Heart right ventricle (tissue), 16 donors: ENCODE data around the gene CCDC197. TPM values are rescaled to one million over a fixed set of nuclear protein-coding genes. Genes with fewer than 3 reads are reported as not detected.

Experiments
- ATAC-seq, 8 donors: fragments of 200-7000 bp; cut with Tn5 transposase; one replicate each; pipeline ENCODE4 v1.9.1; 2020; ENCODE audit warnings: mild to moderate bottlenecking in 8 of 8, moderate library complexity in 8 of 8, moderate number of reproducible peaks in 1 of 8
- DNase-seq, 2 donors: peaks; one replicate each; pipeline ENCODE4 v3.0.0-alpha.2; 2020
- H3K27ac ChIP-seq, 10 donors: fragments of 200-600 bp; sonication (generic) in 2 of 10; one replicate each; pipeline versions ENCODE4 v1.5.0 to v1.8.0; 2020 to 2022; ENCODE audit warnings: mild to moderate bottlenecking in 3 of 10
- H3K27me3 ChIP-seq, 7 donors: fragments of 200-600 bp; one replicate each; pipeline ENCODE4 v1.8.0; 2021 to 2022; ENCODE audit warnings: mild to moderate bottlenecking in 2 of 7
- H3K36me3 ChIP-seq, 9 donors: fragments of 200-600 bp; sonication (generic) in 1 of 9; one replicate each; pipeline versions ENCODE4 v1.5.0 to v1.8.0; 2020 to 2022; ENCODE audit warnings: mild to moderate bottlenecking in 2 of 9
- H3K4me1 ChIP-seq, 9 donors: fragments of 200-600 bp; sonication (generic) in 1 of 9; one replicate each; pipeline versions ENCODE4 v1.5.0 to v1.8.0; 2020 to 2022; ENCODE audit warnings: mild to moderate bottlenecking in 4 of 9
- H3K4me3 ChIP-seq, 10 donors: fragments of 200-600 bp; sonication (generic) in 2 of 10; one replicate each; pipeline versions ENCODE4 v1.5.0 to v1.8.0; 2020 to 2022; ENCODE audit warnings: mild to moderate bottlenecking in 7 of 10, moderate library complexity in 2 of 10
- H3K9me3 ChIP-seq, 11 donors: fragments of 200-600 bp in 10 of 11; sonication (generic) in 2 of 11; one replicate each; pipeline versions ENCODE4 v1.5.0 to v1.8.0; 2013 to 2022; ENCODE audit warnings: mild to moderate bottlenecking in 2 of 11, control low read depth in 1 of 11, moderate library complexity in 1 of 11
- CTCF ChIP-seq, 9 donors: fragments of 200-600 bp; sonication (generic) in 2 of 9; IDR thresholded peaks; one replicate each; pipeline versions ENCODE4 v1.5.0 to v1.8.0; 2021 to 2022; ENCODE audit warnings: antibody characterized with exemption in 9 of 9, mild to moderate bottlenecking in 5 of 9, moderate library complexity in 1 of 9
- WGBS, 2 donors: extraction: QIAGEN DNeasy Blood & Tissue Kit; methylation state at CpG; one replicate each; pipeline ENCODE4 v1.1.7; 2013; ENCODE audit warnings: inconsistent platforms in 1 of 2; 5-methylcytosine and 5-hydroxymethylcytosine counted together
- intact Hi-C, 10 donors: fragments of 100-400 bp; cut with DNase I; formaldehyde crosslinking; loops; one replicate each; pipeline versions ENCODE4 v1.11.1 to v1.14.2; 2022
- polyA plus RNA-seq, 2 donors: library from polyadenylated mRNA; stranded (reverse); fragments of 200-250 nt; gene quantifications; one replicate each; pipeline ENCODE4 v1.2.3, GENCODE V29; 2013
- total RNA-seq, 10 donors: library from RNA; stranded (reverse); fragmentation: NEBNext Ultra II Directional in 3 of 10; extraction: Animal tissue kit (Norgen Biotek cat#: 25700) in 3 of 10; gene quantifications; one replicate each; pipeline versions ENCODE4 v1.2.1 to v1.2.4, GENCODE V29; 2021 to 2023
- donor health status: Arrhythmogenic right ventricular cardiomyopathy.
- donor health status: ischemic (EF 13 %, LVEDD 7.1; RV severe dilation, severe dysfunction).
- donor health status: healthy with polysubstance abuse.
- donor health status: DM: no; HTN: yes; CAD: no.
- donor health status: DM: no; HTN: no; CAD: no.
- donor health status: ischemic (EF 25% LVEDD 6.9; RV normal size, moderate dysfunction).
- donor health status: ischemic (EF 25% LVEDD 5.7; RV mildly dilated, moderate dysfunction).
- donor health status: healthy.
- donor health status: DM: yes; HTN: yes; CAD: no.
- donor health status: Ischemic cardiomyopathy.
- donor health status: ischemic (EF 35%, LVEDD 5.7; RV mildly dilated, moderate dysfunction).
- donor health status: nonischemic (EF 11% LVEDD 7.7; RV severe dilation, severe dysfunction).
- donor health status: DM: yes; HTN: yes; CAD: no.
- donor health status: PGD.
- donor health status: ischemic (EF 29% LVEDD 5.4; RV normal size, mild dysfunction).
- donor health status: nonischemic (EF 23%, LVEDD 6.1; RV moderate dilation, normal function).

CCDC197 gene
- total and polyA plus RNA-seq, 12 donors = 0.40 to 1.6 (median 0.86) TPM; not detected in 2

- intact Hi-C loops = loop anchor here in 1 of 10 donors (5.0 kb wide), 1 partner anchor 97 kb away; no protein-coding TSS in a partner anchor
- Histone ChIP-seq H3K27ac (no peak overlapping the region), H3K4me1 (peaks cover 0 to 39% (median 15%) of the 10 kb centered on the region in 9 donors), H3K9me3 (no peaks in the 10 kb centered on the region), H3K4me3 (no peak overlapping the region), H3K27me3 (no peaks in the 10 kb centered on the region), H3K36me3 (peaks cover 0 to 14% (median 5%) of the 10 kb centered on the region in 9 donors)
- 87 to 95% methylated on average over 5 of the region's 5 CpGs for WGBS, 2 donors
- DNase-seq (no peak), ATAC-seq (no peak)
- no peak for TF ChIP-seq CTCF (IDR thresholded peaks at IDR 0.05)
Observed at GRCh38 chr14:94040247-94040646, 43.1 kb downstream of the CCDC197 start.

- H3K4me3 ChIP-seq = no peak overlapping the region
- intact Hi-C loops = loop anchor here in 1 of 10 donors (5.0 kb wide), 1 partner anchor 97 kb away; no protein-coding TSS in a partner anchor
Observed at GRCh38 chr14:94040796-94041195, 43.7 kb downstream of the CCDC197 start.

GRCh38 chr14:94041551-94042346, 44.6 kb downstream of the CCDC197 start:
- H3K9me3 ChIP-seq = no peaks in the 10 kb centered on the region
- peak; percentile 65 to 90 (median 81) for ATAC-seq
- H3K27ac ChIP-seq = peak overlapping the region in 8 of 10 donors; percentile 29 to 75 (median 49)
- no peak overlapping the region for H3K4me3 ChIP-seq
- H3K27me3 ChIP-seq = no peaks in the 10 kb centered on the region
- peak; percentile 36 to 41 for DNase-seq
- H3K36me3 ChIP-seq = peaks cover 0 to 29% (median 19%) of the 10 kb centered on the region in 9 donors
- no peak for TF ChIP-seq CTCF (IDR thresholded peaks at IDR 0.05)
- intact Hi-C loops = loop anchor here in 1 of 10 donors (5.0 kb wide), 1 partner anchor 96 kb away; no protein-coding TSS in a partner anchor
- H3K4me1 ChIP-seq = peaks cover 0 to 30% (median 15%) of the 10 kb centered on the region in 9 donors
- 53 to 54% methylated on average over 18 of the region's 18 CpGs for WGBS, 2 donors

More at GRCh38 chr14:94040796-94041195, 43.7 kb downstream of the CCDC197 start:
- DNase-seq = no peak
- no peaks in the 10 kb centered on the region for H3K9me3 ChIP-seq
- peaks cover 0 to 20% (median 10%) of the 10 kb centered on the region in 9 donors for H3K36me3 ChIP-seq
- H3K27ac ChIP-seq = no peak overlapping the region
- H3K27me3 ChIP-seq = no peaks in the 10 kb centered on the region
- ATAC-seq = no peak
- WGBS, 2 donors = 86 to 91% methylated on average over 13 of the region's 13 CpGs
- H3K4me1 ChIP-seq = peaks cover 0 to 39% (median 15%) of the 10 kb centered on the region in 9 donors
- TF ChIP-seq CTCF (IDR thresholded peaks at IDR 0.05) = no peak

- H3K27ac ChIP-seq = peak overlapping the region in 7 of 10 donors; percentile 13 to 75 (median 51)
- intact Hi-C loops = loop anchor here in 1 of 10 donors (5.0 kb wide), 1 partner anchor 95 kb away; no protein-coding TSS in a partner anchor
- 58 to 59% methylated on average over 12 of the region's 12 CpGs for WGBS, 2 donors
- H3K27me3 ChIP-seq = no peaks in the 10 kb centered on the region
- TF ChIP-seq CTCF (IDR thresholded peaks at IDR 0.05) = no peak
- no peak overlapping the region for H3K4me3 ChIP-seq
- ATAC-seq = peak; percentile 19 to 35 (median 25)
- peaks cover 0 to 37% (median 27%) of the 10 kb centered on the region in 9 donors for H3K36me3 ChIP-seq
- no peak for DNase-seq
- no peaks in the 10 kb centered on the region for H3K9me3 ChIP-seq
- peaks cover 0 to 26% (median 15%) of the 10 kb centered on the region in 9 donors for H3K4me1 ChIP-seq
Observed at GRCh38 chr14:94042433-94043091, 45.5 kb downstream of the CCDC197 start.
